AG04449 (cell line): Measurements from ENCODE around the gene CDH8.

Experiments
- CTCF ChIA-PET: fragments of 350-600 bp; formaldehyde crosslinking; extraction: SDS; loops from one replicate; lab custom pipeline; 2021; ENCODE audit warnings: antibody characterized with exemption; lab: Yijun Ruan, JAX
- POLR2A ChIA-PET: fragments of 400-600, 350-600 bp; formaldehyde crosslinking; extraction: SDS; loops from one replicate; lab custom pipeline; 2020; ENCODE audit warnings: antibody characterized with exemption, inconsistent platforms; lab: Yijun Ruan, JAX
- DNase-seq: peaks from one replicate; pipeline ENCODE4 v3.0.0-alpha.2; 2010; ENCODE audit warnings: low read depth, low spot score
- H3K4me3 ChIP-seq: 2 replicates; pipeline ENCODE4 v1.5.1; 2011; ENCODE audit warnings: low read depth, mild to moderate bottlenecking, control low read depth, low read length
- CTCF ChIP-seq: IDR thresholded peaks from one replicate; pipeline ENCODE4 v1.5.1; 2011; ENCODE audit warnings: mild to moderate bottlenecking, moderate library complexity, low read length, control low read depth, inconsistent platforms; ENCODE audit not compliant: insufficient read depth; ENCODE audit errors: missing control alignments

The CDH8 gene

GRCh38 chr16:61858988-61859387 is 177.2 kb downstream of the CDH8 start:
- H3K4me3 ChIP-seq, result no peak overlapping the region
- ChIA-PET POLR2A (no interaction called here), CTCF (no interaction called here)
- no peak for TF ChIP-seq CTCF
- peak; percentile 38 for DNase-seq

GRCh38 chr16:61842666-61843065 is 193.6 kb downstream of the CDH8 start:
- CTCF ChIA-PET, result no interaction called here
- DNase-seq, result no peak

GRCh38 chr16:61836804-61837393 is 199.3 kb downstream of the CDH8 start:
- POLR2A ChIA-PET, result no interaction called here
- no peak for TF ChIP-seq CTCF
- DNase-seq, result no peak
- CTCF ChIA-PET, result interaction anchor here (1.3 kb wide), 1 partner anchor 10 kb away, joined by 3 read pairs; no protein-coding TSS in a partner anchor
- no peak overlapping the region for H3K4me3 ChIP-seq

More at GRCh38 chr16:61842666-61843065, 193.6 kb downstream of the CDH8 start:
- no peak overlapping the region for H3K4me3 ChIP-seq
- TF ChIP-seq CTCF, result no peak
- POLR2A ChIA-PET, result no interaction called here

GRCh38 chr16:61834082-61834481 is 202.2 kb downstream of the CDH8 start:
- TF ChIP-seq CTCF, result no peak
- no peak for DNase-seq
- no peak overlapping the region for H3K4me3 ChIP-seq
- POLR2A ChIA-PET, result no interaction called here
- CTCF ChIA-PET, result no interaction called here

GRCh38 chr16:61831351-61831917 is 204.8 kb downstream of the CDH8 start:
- no peak for TF ChIP-seq CTCF
- DNase-seq, result no peak
- H3K4me3 ChIP-seq, result no peak overlapping the region
- ChIA-PET CTCF (interaction anchor here (0.6 kb wide), 1 partner anchor 10 kb away, joined by 3 read pairs; no protein-coding TSS in a partner anchor), POLR2A (no interaction called here)

- TF ChIP-seq CTCF, result no peak
- ChIA-PET POLR2A (no interaction called here), CTCF (no interaction called here)
- H3K4me3 ChIP-seq, result no peak overlapping the region
- no peak for DNase-seq
Measured at GRCh38 chr16:61829631-61830030, 206.6 kb downstream of the CDH8 start.
